GM12878 (cell line): ENCODE measurements around the gene FMOD. TPM values are rescaled to one million over a fixed set of nuclear protein-coding genes. Genes with fewer than 3 reads are reported as not detected.
A peak's percentile ranks its signal among the peaks of the same experiment; 100 is the strongest.

Experiments used
- ATAC-seq: fragments of 200-7000 bp; cut with Tn5 transposase; 3 replicates; pipeline ENCODE4 v1.9.1; 2020; ENCODE audit warnings: mild to moderate bottlenecking, moderate library complexity
- BruUV-seq: library from RNA; stranded (reverse); fragments of 400-500 nt; replicated peaks from 2 replicates; lab custom pipeline; 2021; lab: Mats Ljungman, UMichigan
- CTCF ChIA-PET: fragments of 300-600 bp; sonication (Branson Sonifier 250); formaldehyde crosslinking; extraction: SDS; loops from one replicate; lab custom pipeline; 2021; ENCODE audit warnings: inconsistent platforms; lab: Yijun Ruan, JAX
- POLR2A ChIA-PET: fragments of 350-600 bp; formaldehyde crosslinking; extraction: SDS; loops from one replicate; lab custom pipeline; 2021; ENCODE audit warnings: inconsistent platforms; lab: Charles Lee
- RAD21 ChIA-PET: fragments of 300-600 bp; sonication (Branson Sonifier 250); formaldehyde crosslinking; loops from one replicate; lab custom pipeline; 2023; ENCODE audit warnings: antibody characterized with exemption; ENCODE audit not compliant: unreplicated experiment; lab: Charles Lee
- SMC1A ChIA-PET: fragments of 300-600 bp; sonication (Branson Sonifier 250); formaldehyde crosslinking; loops from one replicate; lab custom pipeline; 2023; ENCODE audit not compliant: unreplicated experiment, uncharacterized antibody; lab: Charles Lee
- DNase-seq: peaks from one replicate; pipeline ENCODE4 v3.0.0-alpha.2; 2011; ENCODE audit warnings: low read depth, low spot score
- FAIRE-seq: peaks from 3 replicates; lab custom pipeline; 2011; peaks lifted over from hg19 to GRCh38; lab: Jason Lieb, UNC
- H2AFZ ChIP-seq: 2 replicates; pipeline ENCODE4 v1.6.0; 2011; ENCODE audit warnings: low read depth, low read length, control low read depth; ENCODE audit not compliant: control insufficient read depth
- H3K27ac ChIP-seq: 2 replicates; pipeline ENCODE4 v1.5.1; 2011; ENCODE audit warnings: control low read depth; ENCODE audit not compliant: control insufficient read depth, insufficient read depth
- H3K27me3 ChIP-seq, 2 experiments: replicated peaks in 1 of 2; 2 replicates each; pipeline versions ENCODE4 v1.6.0 to v1.6.1; 2011; ENCODE audit warnings: low read length in 1 of 2; ENCODE audit not compliant: control insufficient read depth in 2 of 2, insufficient read depth in 2 of 2
- H3K36me3 ChIP-seq, 2 experiments: 2 replicates each; pipeline ENCODE4 v1.5.1; 2011; ENCODE audit warnings: low read length in 1 of 2; ENCODE audit not compliant: control insufficient read depth in 2 of 2, insufficient read depth in 2 of 2
- H3K4me1 ChIP-seq: 2 replicates; pipeline ENCODE4 v1.6.1; 2011; ENCODE audit warnings: mild to moderate bottlenecking, low read length, moderate library complexity, mixed read lengths; ENCODE audit not compliant: control insufficient read depth, insufficient read depth
- H3K4me2 ChIP-seq: 2 replicates; pipeline ENCODE4 v1.6.0; 2011; ENCODE audit warnings: control low read depth; ENCODE audit not compliant: control insufficient read depth, insufficient read depth
- H3K4me3 ChIP-seq: fragments of 200-600 bp; sonication (generic); 2 replicates; pipeline ENCODE4 v1.5.1; 2016
- H3K79me2 ChIP-seq: 2 replicates; pipeline ENCODE4 v1.6.0; 2011; ENCODE audit warnings: low read length; ENCODE audit not compliant: control insufficient read depth, insufficient read depth
- H3K9ac ChIP-seq: 2 replicates; pipeline ENCODE4 v1.8.0; 2011; ENCODE audit warnings: low read length, control low read depth, mixed read lengths; ENCODE audit not compliant: control insufficient read depth, insufficient read depth
- H3K9me3 ChIP-seq: replicated peaks from 3 replicates; pipeline ENCODE4 v1.5.1; 2011; ENCODE audit warnings: mild to moderate bottlenecking, low read length; ENCODE audit not compliant: control insufficient read depth, insufficient read depth
- H4K20me1 ChIP-seq: 2 replicates; pipeline ENCODE4 v1.6.0; 2011; ENCODE audit not compliant: control insufficient read depth, insufficient read depth
- BCL11A ChIP-seq: IDR thresholded peaks from 2 replicates; pipeline ENCODE4 v1.6.1; 2011; ENCODE audit warnings: low read depth, low read length
- DPF2 ChIP-seq: fragments of 450-650 bp; IDR thresholded peaks from 2 replicates; pipeline ENCODE4 v1.6.1; 2017; ENCODE audit warnings: mild to moderate bottlenecking
- JUND ChIP-seq: IDR thresholded peaks from 2 replicates; pipeline ENCODE4 v1.6.1; 2012; ENCODE audit warnings: low read depth, mild to moderate bottlenecking, low read length, improper control_type of control experiment, moderate library complexity
- MEF2B ChIP-seq: fragments of 450-650 bp; IDR thresholded peaks from 2 replicates; pipeline ENCODE4 v1.6.1; 2018; ENCODE audit warnings: mild to moderate bottlenecking, moderate library complexity; ENCODE audit not compliant: partially characterized antibody, poor library complexity, severe bottlenecking
- MLLT1 ChIP-seq: fragments of 450-650 bp; IDR thresholded peaks from 2 replicates; pipeline ENCODE4 v1.6.1; 2016; ENCODE audit warnings: mild to moderate bottlenecking
- NBN ChIP-seq: fragments of 450-650 bp; IDR thresholded peaks from 2 replicates; pipeline ENCODE4 v1.6.1; 2016
- NFXL1 ChIP-seq: fragments of 450-650 bp; IDR thresholded peaks from 2 replicates; pipeline ENCODE4 v1.6.1; 2017; ENCODE audit warnings: antibody characterized with exemption, mild to moderate bottlenecking, borderline replicate concordance
- NR2F1 ChIP-seq: fragments of 450-650 bp; conservative IDR thresholded peaks from 2 replicates; pipeline ENCODE4 v1.6.1; 2017; ENCODE audit warnings: mild to moderate bottlenecking
- POU2F2 ChIP-seq: IDR thresholded peaks from 3 replicates; pipeline ENCODE4 v1.6.1; 2011; ENCODE audit warnings: low read depth, mild to moderate bottlenecking, low read length, borderline replicate concordance
- RCOR1 ChIP-seq: conservative IDR thresholded peaks from 2 replicates; pipeline ENCODE4 v1.6.1; 2012; ENCODE audit warnings: low read depth, low read length, improper control_type of control experiment
- REST ChIP-seq: IDR thresholded peaks from 2 replicates; pipeline ENCODE4 v1.6.1; 2012; ENCODE audit warnings: mild to moderate bottlenecking, low read depth, low read length
- SMAD1 ChIP-seq: fragments of 450-650 bp; IDR thresholded peaks from 2 replicates; pipeline ENCODE4 v1.6.1; 2018; ENCODE audit warnings: mild to moderate bottlenecking, low read depth; ENCODE audit not compliant: partially characterized antibody
- STAT3 ChIP-seq: IDR thresholded peaks from 2 replicates; pipeline ENCODE4 v1.6.1; 2011; ENCODE audit warnings: low read depth, low read length, improper control_type of control experiment
- ZBED1 ChIP-seq: IDR thresholded peaks from 2 replicates; pipeline ENCODE4 v1.6.1; 2016; ENCODE audit warnings: borderline replicate concordance
- WGBS: methylation state at CpG from one replicate; pipeline ENCODE4 v1.1.6; 2016; ENCODE audit warnings: low lambda C conversion rate; ENCODE audit not compliant: insufficient replicate concordance, insufficient coverage; ENCODE audit errors: missing lambda C conversion rate; 5-methylcytosine and 5-hydroxymethylcytosine counted together
- in situ Hi-C: fragments of 300-500 bp; cut with MboI; formaldehyde crosslinking; loops from 9 replicates; pipeline ENCODE4 v1.14.3; 2018; ENCODE audit warnings: mixed read lengths
- intact Hi-C: fragments of 100-400 bp; cut with micrococcal nuclease; formaldehyde crosslinking; loops from one replicate; pipeline ENCODE4 v1.14.2; 2022; ENCODE audit not compliant: unreplicated experiment
- polyA plus RNA-seq, 11 experiments: library from polyadenylated mRNA; depleted of rRNA in 4 of 11; unstranded in 6 of 11; stranded (reverse) in 5 of 11; fragments of >200 nt; fragmentation: Nextera tagmentation in 4 of 11; fragmentation: Illumina TruSeq in 1 of 11; extraction: Ambion mirVana in 4 of 11; extraction: Trizol in 1 of 11; gene quantifications; 1 replicate in 1 of 11; 2 replicates in 10 of 11; pipeline versions ENCODE4 v1.2.1 to v1.2.3, GENCODE V29; 2011 to 2016; ENCODE audit warnings: inconsistent platforms in 2 of 11, missing spikeins in 2 of 11, low read depth in 1 of 11
- total RNA-seq, 4 experiments: library from RNA; depleted of rRNA in 3 of 4; stranded (reverse); fragments of >200 nt in 3 of 4; fragmentation: Illumina TruSeq in 1 of 4; extraction: Trizol in 1 of 4; gene quantifications; 2 replicates each; pipeline versions ENCODE4 v1.2.1 to v1.2.3, GENCODE V29; 2013 to 2021
- TF ChIP-seq, protein P1 (sequence below): fragments of 450-650 bp; IDR thresholded peaks from 2 replicates; pipeline ENCODE4 v1.6.1; 2017; ENCODE audit warnings: borderline replicate concordance
- TF ChIP-seq, protein P2 (sequence below): fragments of 450-650 bp; conservative IDR thresholded peaks from 2 replicates; pipeline ENCODE4 v1.6.1; 2017; ENCODE audit warnings: mild to moderate bottlenecking, moderate library complexity

The FMOD gene
- total and polyA plus RNA-seq, 10 of the 15 experiments (the other 5 are each of a cell fraction or from before 2014, with no cell fraction given): 0.03 to 0.26 (median 0.11) TPM; not detected in 7

DNA sequence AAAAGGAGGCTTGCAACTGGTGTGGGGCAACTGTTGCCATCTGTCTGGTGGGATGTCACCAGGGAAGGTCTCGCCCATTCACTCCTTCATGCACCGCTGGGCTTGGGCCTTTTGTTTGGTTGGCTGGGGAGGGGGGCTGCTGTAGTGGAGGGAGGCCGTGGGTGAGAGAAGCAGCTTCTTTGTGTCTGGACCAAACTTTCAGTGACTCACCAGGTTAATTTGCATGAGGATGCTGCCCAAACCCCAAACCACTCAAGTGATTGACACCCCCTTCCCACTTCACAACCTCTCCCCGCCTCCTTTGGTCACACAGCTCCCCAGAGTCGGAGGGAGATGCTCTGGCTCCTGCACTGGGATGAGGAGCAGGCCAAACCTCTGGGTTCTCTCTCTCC, 25.9 kb downstream of the FMOD start:
- ChIA-PET RAD21 (interaction anchor here (0.6 to 9.5 kb wide), 12 partner anchors 9 to 1171 kb away, joined by 3 to 541 read pairs (median 6); partner anchors contain the start of genes BTG2 and UBE2T), SMC1A (interaction anchor here (0.6 to 9.8 kb wide), 9 partner anchors 8 to 1163 kb away, joined by 3 to 590 read pairs (median 25); partner anchors contain the start of gene BTG2), POLR2A (interaction anchor here (0.6 to 9.5 kb wide), 10 partner anchors 8 to 349 kb away, joined by 4 to 395 read pairs (median 10); partner anchors contain the start of gene BTG2), CTCF (interaction anchor here (0.7 to 10.0 kb wide), 10 partner anchors 8 to 55 kb away, joined by 3 to 281 read pairs (median 42); partner anchors contain the start of gene BTG2)
- Histone ChIP-seq H3K79me2 (peaks cover 14% of the 10 kb centered on the region), H3K4me1 (peaks cover 82% of the 10 kb centered on the region), H4K20me1 (no peaks in the 10 kb centered on the region), H3K36me3 (no peaks in the 10 kb centered on the region), H2AFZ (no peak overlapping the region), H3K9ac (peak overlapping the region; percentile 83), H3K27me3 (no peaks in the 10 kb centered on the region), H3K4me3 (peak overlapping the region; percentile 58), H3K9me3 (no peaks in the 10 kb centered on the region), H3K27ac (peak overlapping the region; percentile 98), H3K4me2 (peak overlapping the region; percentile 99)
- DNase-seq (peak; percentile 94), ATAC-seq (peak; percentile 58), FAIRE-seq (peak; percentile 87)
- intact Hi-C loops: loop anchor here (1.0 kb wide), 1 partner anchor 38 kb away; no protein-coding TSS in a partner anchor
- no TSS peak for BruUV-seq
- WGBS: 0% methylated on average over 5 of the region's 5 CpGs
- in situ Hi-C loops: no loop called here
- TF ChIP-seq BCL11A: peak; percentile 61; the same call in 1 of the 2 replicates
- TF ChIP-seq NBN: peak; percentile 73
- TF ChIP-seq REST: no peak
- TF ChIP-seq POU2F2: peak; percentile 99
- TF ChIP-seq RCOR1: 0 out of 2 replicates have a peak, but pooled peaks have one; percentile 17
- TF ChIP-seq, protein P1, sequence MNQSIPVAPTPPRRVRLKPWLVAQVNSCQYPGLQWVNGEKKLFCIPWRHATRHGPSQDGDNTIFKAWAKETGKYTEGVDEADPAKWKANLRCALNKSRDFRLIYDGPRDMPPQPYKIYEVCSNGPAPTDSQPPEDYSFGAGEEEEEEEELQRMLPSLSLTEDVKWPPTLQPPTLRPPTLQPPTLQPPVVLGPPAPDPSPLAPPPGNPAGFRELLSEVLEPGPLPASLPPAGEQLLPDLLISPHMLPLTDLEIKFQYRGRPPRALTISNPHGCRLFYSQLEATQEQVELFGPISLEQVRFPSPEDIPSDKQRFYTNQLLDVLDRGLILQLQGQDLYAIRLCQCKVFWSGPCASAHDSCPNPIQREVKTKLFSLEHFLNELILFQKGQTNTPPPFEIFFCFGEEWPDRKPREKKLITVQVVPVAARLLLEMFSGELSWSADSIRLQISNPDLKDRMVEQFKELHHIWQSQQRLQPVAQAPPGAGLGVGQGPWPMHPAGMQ: no peak
- TF ChIP-seq, protein P2, sequence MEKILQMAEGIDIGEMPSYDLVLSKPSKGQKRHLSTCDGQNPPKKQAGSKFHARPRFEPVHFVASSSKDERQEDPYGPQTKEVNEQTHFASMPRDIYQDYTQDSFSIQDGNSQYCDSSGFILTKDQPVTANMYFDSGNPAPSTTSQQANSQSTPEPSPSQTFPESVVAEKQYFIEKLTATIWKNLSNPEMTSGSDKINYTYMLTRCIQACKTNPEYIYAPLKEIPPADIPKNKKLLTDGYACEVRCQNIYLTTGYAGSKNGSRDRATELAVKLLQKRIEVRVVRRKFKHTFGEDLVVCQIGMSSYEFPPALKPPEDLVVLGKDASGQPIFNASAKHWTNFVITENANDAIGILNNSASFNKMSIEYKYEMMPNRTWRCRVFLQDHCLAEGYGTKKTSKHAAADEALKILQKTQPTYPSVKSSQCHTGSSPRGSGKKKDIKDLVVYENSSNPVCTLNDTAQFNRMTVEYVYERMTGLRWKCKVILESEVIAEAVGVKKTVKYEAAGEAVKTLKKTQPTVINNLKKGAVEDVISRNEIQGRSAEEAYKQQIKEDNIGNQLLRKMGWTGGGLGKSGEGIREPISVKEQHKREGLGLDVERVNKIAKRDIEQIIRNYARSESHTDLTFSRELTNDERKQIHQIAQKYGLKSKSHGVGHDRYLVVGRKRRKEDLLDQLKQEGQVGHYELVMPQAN: no peak
- TF ChIP-seq DPF2: peak; percentile 94
- peak; percentile 63; the same call in 1 of the 2 replicates for TF ChIP-seq NR2F1
- peak; percentile 68 for TF ChIP-seq MEF2B
- TF ChIP-seq SMAD1: peak; percentile 45
- TF ChIP-seq STAT3: 0 out of 2 replicates have a peak, but pooled peaks have one; percentile 76
- no peak for TF ChIP-seq NFXL1
- peak; percentile 79; the same call in 1 of the 2 replicates for TF ChIP-seq MLLT1
- no peak for TF ChIP-seq ZBED1
- peak; percentile 58; the same call in 1 of the 2 replicates for TF ChIP-seq JUND
